T-helper 1 cell treated with Interleukin-12 subunit alpha and Interleukin-12 subunit beta and Interleukin-4 antibody, amounts not matched to agents 30 μg/mL and 1 μg/mL, for 36 hours (primary cell): ENCODE data around the gene MLLT6.

Experiments used
- H3K27ac Mint-ChIP-seq: one replicate; pipeline ENCODE4 v1.8.0; 2021; ENCODE audit warnings: mild to moderate bottlenecking, mixed read lengths
- H3K27me3 Mint-ChIP-seq: one replicate; pipeline ENCODE4 v1.8.0; 2021; ENCODE audit warnings: low read depth, mixed read lengths
- H3K36me3 Mint-ChIP-seq: one replicate; pipeline ENCODE4 v1.8.0; 2021; ENCODE audit warnings: low read depth, mixed read lengths
- H3K4me1 Mint-ChIP-seq: one replicate; pipeline ENCODE4 v1.8.0; 2021; ENCODE audit warnings: low read depth, mixed read lengths
- H3K4me3 Mint-ChIP-seq: one replicate; pipeline ENCODE4 v1.8.0; 2021; ENCODE audit warnings: mild to moderate bottlenecking, moderate library complexity, mixed read lengths
- H3K9me3 Mint-ChIP-seq: one replicate; pipeline ENCODE4 v1.8.0; 2021; ENCODE audit warnings: mixed read lengths

The MLLT6 gene

DNA sequence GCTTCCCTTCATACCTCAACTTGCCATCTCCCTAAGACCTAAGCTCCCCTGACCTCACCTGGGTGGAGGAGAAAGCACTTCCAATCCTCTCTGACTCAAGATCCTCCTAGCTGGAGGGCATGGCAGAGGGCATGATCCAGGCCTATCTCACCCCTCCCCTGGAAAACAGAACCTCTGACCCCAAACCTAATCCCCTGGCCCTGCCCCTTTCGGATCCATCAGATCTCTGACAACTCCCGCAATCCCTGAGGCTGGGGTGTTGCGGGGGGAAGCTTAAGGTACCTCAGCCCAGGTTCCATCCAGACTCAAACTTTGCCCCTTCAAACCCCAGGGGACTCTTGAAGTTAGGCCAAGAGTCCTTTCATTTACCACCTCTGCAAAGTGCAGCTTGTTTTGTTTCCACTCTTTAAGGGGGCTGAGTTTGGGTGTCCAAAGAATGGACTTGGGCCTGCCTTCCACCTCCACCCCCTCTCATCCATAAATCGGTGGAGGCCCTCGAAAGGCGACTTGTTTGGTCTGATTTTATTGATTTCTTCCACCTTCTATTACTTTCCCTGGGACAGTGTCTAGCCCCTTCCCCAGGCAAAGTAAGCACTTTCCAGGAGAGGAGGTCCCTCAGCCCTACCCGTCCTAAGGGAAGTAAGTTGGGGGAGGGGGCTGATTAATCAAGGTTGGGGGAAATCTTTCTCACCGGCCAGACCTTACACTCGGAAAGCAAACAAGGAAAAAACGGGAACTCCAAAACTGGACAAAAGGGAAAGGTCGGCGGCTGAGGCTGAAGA is 32.9 kb upstream of the MLLT6 start:
- H3K27me3 Mint-ChIP-seq, result peaks cover 57% of the 10 kb centered on the region
- no peak overlapping the region for H3K27ac Mint-ChIP-seq
- H3K36me3 Mint-ChIP-seq, result peaks cover 3% of the 10 kb centered on the region
- H3K4me1 Mint-ChIP-seq, result peaks cover 34% of the 10 kb centered on the region
- peak overlapping the region; percentile 50 for H3K4me3 Mint-ChIP-seq
- no peaks in the 10 kb centered on the region for H3K9me3 Mint-ChIP-seq

DNA sequence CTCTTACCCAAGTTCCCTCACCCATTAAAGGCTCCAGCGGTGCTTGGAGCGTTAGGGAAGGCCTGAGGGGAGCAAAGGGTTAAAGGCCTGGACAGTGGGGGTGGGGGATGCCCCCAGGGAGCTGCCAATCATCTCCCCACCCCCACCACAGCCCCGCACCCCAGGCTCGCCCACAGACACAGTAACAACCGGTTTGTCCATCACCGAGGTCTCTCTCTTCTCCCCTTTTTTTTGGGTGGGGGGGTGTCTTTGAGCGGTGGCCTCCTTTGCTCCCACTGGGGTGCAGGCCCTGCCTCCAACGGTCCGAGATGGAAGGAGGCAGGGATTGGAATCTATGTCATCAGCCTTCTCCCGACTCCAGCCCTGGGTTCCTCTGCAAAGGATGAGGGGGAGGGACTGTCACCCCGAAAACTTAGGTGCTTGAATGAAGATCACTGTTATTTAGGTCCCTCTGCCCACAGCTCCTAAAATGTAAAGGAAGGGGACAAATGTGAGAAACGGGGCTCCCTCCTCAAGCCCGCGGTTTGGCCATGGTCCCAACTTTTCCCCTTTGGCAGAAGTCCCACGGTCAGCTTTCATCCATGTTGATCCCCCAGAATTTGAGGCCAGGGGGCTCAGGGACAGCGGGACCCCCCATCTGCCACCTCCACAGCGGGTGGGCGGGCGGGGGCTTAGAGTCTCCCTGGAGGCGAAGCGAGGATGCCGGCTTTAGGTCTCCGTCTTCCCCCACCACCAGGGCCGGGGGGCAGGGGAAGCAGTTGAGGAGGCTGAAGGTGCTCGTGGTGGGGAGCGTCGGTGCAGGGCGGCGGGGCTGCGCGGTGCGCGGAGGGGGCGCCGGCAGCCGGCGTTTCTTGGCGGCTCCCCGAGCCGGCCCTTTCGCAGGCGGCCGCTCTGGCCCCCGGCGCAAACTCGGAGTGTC is 32.0 kb upstream of the MLLT6 start:
- Mint-ChIP-seq H3K27ac (no peak overlapping the region), H3K4me3 (peak overlapping the region; percentile 31), H3K9me3 (no peaks in the 10 kb centered on the region), H3K4me1 (peaks cover 29% of the 10 kb centered on the region), H3K27me3 (peaks cover 49% of the 10 kb centered on the region), H3K36me3 (peaks cover 3% of the 10 kb centered on the region)

DNA sequence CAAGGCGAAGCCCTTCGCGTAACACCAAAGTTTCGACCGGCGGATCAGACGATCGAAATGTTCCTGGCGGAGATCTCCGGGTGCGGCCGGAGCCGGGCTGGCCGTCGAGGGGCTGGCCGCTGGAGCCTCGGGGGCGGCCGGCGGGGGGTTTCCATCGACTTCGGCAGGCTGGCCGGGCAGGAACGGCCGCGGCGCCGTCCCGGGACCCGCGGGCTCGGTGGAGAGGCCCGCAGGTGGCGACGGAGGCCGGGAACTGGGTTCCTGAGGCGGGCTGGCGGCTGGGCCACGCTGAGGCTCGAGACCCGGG is 31.4 kb upstream of the MLLT6 start:
- Mint-ChIP-seq H3K4me1 (peaks cover 29% of the 10 kb centered on the region), H3K9me3 (no peaks in the 10 kb centered on the region), H3K27me3 (peaks cover 43% of the 10 kb centered on the region), H3K4me3 (no peak overlapping the region), H3K36me3 (peaks cover 3% of the 10 kb centered on the region), H3K27ac (no peak overlapping the region)

DNA sequence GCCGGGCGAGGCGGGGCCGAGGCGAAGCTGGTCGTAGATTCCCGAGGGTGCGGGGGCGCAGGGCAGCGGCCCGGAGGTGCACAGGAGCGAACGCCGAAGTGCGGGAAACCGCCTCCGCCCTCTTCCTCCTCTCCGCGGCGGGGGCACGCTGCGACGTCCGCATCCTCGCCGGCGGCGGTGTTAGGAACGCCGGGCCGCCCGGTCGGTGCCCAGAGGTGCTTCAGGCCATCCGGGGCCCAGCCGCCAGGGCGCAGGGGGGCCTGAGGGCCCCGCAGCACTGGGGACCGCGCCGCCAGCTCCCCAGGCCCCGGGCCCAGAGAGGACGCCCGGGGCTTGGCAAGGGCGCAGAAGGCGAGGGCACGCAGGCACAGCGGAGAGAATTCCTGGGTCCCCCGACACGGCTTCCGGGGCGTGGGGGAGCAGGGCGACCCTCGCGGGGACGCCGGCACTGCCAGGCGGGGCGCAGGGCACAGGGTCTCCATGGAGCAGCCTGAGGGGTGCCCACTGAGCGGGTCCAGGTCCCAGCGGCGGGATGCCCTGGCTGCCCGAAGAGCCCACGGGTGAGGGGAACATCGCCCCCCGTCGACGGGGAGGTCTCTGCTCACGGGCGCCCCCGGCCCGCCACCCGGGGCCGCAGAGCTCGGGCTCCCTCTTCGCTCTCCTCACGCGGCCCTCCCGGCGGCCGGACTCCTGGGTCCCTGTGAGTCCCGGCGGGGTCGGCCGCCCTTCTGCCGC is 30.9 kb upstream of the MLLT6 start:
- Mint-ChIP-seq H3K4me3 (peak overlapping the region; percentile 40), H3K4me1 (peaks cover 29% of the 10 kb centered on the region), H3K27me3 (peaks cover 37% of the 10 kb centered on the region), H3K27ac (no peak overlapping the region), H3K36me3 (peaks cover 3% of the 10 kb centered on the region), H3K9me3 (no peaks in the 10 kb centered on the region)

DNA sequence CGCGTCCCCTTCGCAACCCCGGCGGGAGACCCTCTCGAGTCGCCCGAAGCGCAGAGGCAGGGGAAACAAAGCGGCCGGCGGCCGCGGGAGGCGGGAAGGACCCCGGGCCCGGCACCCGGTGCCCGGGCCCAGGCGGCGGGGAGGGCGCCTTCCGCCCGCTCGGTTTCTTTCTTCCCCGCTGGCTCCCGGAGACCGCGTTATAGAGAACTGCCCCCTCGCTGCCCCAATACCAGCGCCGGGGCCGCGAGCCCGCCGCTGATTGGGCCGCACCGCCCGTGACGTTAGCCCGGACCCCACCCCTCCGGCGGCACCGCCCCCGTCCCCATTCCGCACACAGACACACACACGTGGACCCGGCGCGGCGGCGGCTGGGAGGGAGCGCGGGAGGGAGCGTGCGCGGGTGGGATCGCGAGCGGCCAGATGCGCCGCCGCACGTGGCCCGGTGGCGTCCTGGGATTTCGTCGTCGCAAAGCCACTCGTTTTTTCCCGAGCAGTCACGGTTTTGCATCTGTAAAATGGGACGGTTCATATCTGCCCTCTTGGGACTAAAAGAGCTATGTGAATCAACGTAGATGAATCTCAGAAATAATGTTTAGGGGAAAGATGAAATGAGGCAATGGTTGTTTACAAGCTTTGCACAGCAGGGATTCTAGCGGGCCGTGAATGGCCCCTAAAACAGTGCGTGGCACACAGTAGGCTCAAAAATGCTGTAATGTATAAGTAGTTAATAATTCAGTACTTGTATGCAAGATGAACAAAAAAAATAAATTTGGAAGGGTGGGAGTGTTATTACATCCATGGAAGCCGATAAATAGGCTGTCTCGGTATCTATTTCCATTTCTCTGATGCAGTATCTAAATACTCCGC is 30.1 kb upstream of the MLLT6 start, which contains the start of gene EPOP:
TSS of gene EPOP (minus strand) at position 209 of the 867 bp plus-strand sequence. CDS start 462 bp downstream, outside the sequence.
- Mint-ChIP-seq H3K9me3 (no peaks in the 10 kb centered on the region), H3K4me1 (peaks cover 29% of the 10 kb centered on the region), H3K27ac (peak within 1 kb of the TSS; percentile 65)

DNA sequence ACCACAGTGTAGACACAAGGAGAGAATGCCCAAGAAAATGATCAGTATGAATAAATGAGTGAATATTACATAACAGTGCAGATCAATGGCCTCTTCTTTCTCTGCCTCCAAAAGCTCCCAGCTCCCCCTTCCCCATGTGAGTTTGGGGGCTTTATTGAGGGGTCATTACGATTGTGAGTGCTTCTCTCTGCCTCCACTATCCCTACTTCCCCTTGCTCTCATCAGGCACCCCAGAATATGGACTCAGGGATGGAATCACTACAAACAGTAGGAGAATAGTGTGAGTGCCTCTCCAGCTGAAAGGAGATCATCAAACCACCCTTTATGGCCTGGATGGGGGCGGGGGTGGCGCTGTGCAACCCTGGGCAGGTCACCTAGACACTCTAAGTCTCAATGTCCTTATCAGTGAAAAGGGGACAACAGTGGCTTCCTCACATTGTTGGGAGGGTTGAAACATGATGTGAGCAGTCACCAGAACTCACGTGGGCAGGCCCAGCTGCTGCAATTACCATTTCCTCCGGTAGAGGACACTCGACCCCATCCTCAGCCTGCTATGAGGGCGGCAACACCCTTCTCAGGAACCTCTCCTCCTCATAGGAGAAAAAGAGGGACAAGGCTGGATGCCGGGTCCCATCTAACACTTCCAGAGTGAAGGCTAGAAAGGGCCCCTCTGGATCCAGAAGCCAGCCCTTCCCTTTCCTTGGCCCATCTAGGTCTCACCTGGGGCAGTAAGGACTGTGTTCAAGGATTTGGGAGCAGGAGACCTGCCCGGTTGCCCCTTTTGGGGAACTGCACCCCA is 28.2 kb upstream of the MLLT6 start:
- peaks cover 26% of the 10 kb centered on the region for H3K4me1 Mint-ChIP-seq
- H3K9me3 Mint-ChIP-seq, result no peaks in the 10 kb centered on the region
- H3K27me3 Mint-ChIP-seq, result peaks cover 10% of the 10 kb centered on the region
- H3K27ac Mint-ChIP-seq, result peak overlapping the region; percentile 72
- H3K36me3 Mint-ChIP-seq, result no peaks in the 10 kb centered on the region
- H3K4me3 Mint-ChIP-seq, result peak overlapping the region; percentile 52

More for the DNA sequence above, 30.1 kb upstream of the MLLT6 start, which contains the start of gene EPOP:
- Mint-ChIP-seq H3K27me3 (peaks cover 29% of the 10 kb centered on the region), H3K36me3 (peaks cover 3% of the 10 kb centered on the region), H3K4me3 (peak within 1 kb of the TSS; percentile 68)

DNA sequence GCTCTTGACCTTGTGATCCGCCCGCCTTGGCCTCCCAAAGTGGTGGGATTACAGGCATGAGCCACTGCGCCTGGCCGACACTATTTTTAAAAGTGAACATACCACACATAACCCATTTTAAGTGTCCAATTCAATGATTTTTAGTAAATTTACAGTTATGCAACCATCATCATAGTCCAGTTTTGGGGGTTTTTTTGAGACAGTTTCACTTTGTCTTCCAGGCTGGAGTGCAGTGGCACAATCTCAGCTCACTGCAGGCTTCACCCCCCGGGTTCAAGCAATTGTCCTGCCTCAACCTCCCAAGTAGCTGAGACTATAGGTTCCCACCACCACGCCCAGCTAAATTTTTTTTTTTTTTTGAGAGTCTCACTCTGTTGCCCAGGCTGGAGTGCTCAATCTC is 27.3 kb upstream of the MLLT6 start:
- Mint-ChIP-seq H3K36me3 (no peaks in the 10 kb centered on the region), H3K27ac (no peak overlapping the region), H3K9me3 (no peaks in the 10 kb centered on the region), H3K27me3 (peaks cover 3% of the 10 kb centered on the region), H3K4me1 (peaks cover 20% of the 10 kb centered on the region), H3K4me3 (no peak overlapping the region)

DNA sequence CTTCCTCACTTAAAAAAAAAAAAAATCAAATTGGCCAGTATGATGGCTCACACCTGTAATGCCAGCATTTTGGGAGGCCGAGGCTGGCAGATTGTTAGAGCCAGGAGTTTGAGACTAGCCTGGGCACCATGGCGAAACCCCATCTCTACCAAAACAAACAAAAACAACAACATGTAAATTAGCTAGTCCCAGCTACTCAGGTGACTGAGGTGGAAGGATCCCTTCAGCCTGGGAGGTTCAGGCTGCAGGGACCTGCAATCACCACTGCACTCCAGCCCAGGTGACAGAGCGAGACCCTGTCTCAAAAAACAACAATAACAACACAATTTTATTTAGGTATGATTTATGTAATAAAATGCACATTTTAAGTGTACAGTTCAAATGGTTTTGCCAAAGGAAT is 24.0 kb upstream of the MLLT6 start:
- H3K4me3 Mint-ChIP-seq, result no peak overlapping the region
- H3K4me1 Mint-ChIP-seq, result peaks cover 11% of the 10 kb centered on the region
- no peaks in the 10 kb centered on the region for H3K9me3 Mint-ChIP-seq
- no peak overlapping the region for H3K27ac Mint-ChIP-seq
- H3K27me3 Mint-ChIP-seq, result peaks cover 3% of the 10 kb centered on the region
- H3K36me3 Mint-ChIP-seq, result no peaks in the 10 kb centered on the region

DNA sequence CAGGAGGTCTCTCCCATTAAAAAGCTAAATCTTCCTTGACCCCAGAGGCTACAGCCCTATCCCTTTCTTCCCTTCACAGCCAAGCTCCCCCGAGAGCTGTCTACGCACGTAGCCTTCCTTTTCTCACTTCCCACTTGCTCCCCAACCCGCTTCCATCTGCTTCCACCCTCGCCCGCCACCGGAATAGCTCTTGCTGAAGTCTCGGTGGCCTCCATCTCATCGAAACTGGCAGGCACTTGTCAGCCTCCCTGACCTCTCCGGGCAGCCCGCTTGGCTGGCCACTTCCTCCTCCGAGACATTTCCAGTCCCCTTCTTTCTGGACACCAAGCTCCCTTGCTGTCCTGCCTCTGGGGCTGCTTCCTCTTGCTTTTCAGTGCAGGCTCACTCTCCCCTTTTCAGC is 19.6 kb upstream of the MLLT6 start:
- Mint-ChIP-seq H3K9me3 (no peaks in the 10 kb centered on the region), H3K27ac (no peak overlapping the region), H3K36me3 (no peaks in the 10 kb centered on the region)

DNA sequence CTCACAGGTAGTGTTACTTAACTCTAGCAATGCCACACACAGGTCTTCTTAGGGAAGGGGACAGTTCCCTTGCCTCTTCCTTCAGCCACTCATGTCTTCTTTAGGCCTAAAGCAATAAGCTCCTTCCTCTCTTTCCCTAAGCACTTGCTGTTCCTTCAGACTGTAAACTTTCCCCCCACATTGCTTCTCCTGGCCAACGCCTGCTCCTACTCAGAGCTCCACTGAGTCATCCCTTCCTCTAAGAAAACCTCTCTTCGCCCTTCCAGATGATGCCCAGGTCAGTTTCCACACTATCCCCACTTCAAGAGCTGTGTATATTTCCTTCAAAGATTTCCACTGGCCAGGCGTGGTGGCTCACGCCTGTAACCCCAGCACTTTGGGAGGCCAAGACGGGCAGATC is 17.8 kb upstream of the MLLT6 start:
- Mint-ChIP-seq H3K36me3 (no peaks in the 10 kb centered on the region), H3K4me3 (no peak overlapping the region), H3K9me3 (no peaks in the 10 kb centered on the region), H3K27me3 (peaks cover 7% of the 10 kb centered on the region), H3K4me1 (peaks cover 4% of the 10 kb centered on the region), H3K27ac (no peak overlapping the region)

More for the DNA sequence above, 19.6 kb upstream of the MLLT6 start:
- Mint-ChIP-seq H3K27me3 (peaks cover 7% of the 10 kb centered on the region), H3K4me3 (no peak overlapping the region), H3K4me1 (peaks cover 2% of the 10 kb centered on the region)

DNA sequence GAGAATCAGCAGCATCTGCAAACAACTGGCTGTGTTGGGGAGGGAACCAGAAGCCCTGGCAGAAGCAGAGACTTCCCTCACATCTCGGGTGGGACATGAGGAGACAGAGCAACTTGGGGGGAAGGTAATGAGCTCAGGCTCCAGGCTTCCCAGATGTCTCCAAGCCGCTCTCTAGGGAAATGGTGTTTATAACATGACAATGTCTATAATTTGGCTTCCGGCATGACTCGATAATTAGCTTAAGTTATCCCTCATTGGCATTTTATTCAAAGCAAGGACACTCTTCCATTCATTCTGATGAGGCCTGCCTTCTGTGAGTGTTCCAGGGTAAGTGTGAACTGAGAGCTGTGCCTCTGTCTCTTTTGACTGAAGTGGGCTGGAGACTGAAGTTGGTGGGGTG is 14.7 kb upstream of the MLLT6 start:
- H3K9me3 Mint-ChIP-seq, result no peaks in the 10 kb centered on the region
- no peaks in the 10 kb centered on the region for H3K36me3 Mint-ChIP-seq
- peaks cover 7% of the 10 kb centered on the region for H3K27me3 Mint-ChIP-seq
- peaks cover 8% of the 10 kb centered on the region for H3K4me1 Mint-ChIP-seq
- H3K4me3 Mint-ChIP-seq, result no peak overlapping the region
- H3K27ac Mint-ChIP-seq, result no peak overlapping the region

DNA sequence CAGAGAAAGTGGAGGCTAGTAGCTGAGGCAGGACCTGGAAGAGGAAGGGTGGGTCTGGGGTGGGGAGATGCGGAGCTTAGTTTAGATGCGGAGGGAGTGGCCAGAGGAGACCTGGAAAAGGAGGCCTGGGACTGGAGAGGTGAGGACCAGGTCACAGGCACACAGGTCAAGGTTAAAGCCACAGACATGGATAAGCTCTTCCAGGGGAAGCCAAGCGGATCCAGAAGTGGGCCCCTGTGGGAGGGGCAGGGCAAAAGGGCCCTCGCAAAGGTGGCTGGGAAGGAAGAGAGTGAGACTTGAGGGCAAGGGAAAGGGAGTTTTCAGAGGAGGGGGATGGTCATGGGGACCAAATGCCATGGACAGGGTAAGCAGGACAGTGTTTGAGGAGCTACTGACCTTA is 13.9 kb upstream of the MLLT6 start:
- Mint-ChIP-seq H3K27ac (no peak overlapping the region), H3K9me3 (no peaks in the 10 kb centered on the region), H3K4me1 (peaks cover 7% of the 10 kb centered on the region), H3K27me3 (peaks cover 4% of the 10 kb centered on the region), H3K36me3 (no peaks in the 10 kb centered on the region), H3K4me3 (no peak overlapping the region)

DNA sequence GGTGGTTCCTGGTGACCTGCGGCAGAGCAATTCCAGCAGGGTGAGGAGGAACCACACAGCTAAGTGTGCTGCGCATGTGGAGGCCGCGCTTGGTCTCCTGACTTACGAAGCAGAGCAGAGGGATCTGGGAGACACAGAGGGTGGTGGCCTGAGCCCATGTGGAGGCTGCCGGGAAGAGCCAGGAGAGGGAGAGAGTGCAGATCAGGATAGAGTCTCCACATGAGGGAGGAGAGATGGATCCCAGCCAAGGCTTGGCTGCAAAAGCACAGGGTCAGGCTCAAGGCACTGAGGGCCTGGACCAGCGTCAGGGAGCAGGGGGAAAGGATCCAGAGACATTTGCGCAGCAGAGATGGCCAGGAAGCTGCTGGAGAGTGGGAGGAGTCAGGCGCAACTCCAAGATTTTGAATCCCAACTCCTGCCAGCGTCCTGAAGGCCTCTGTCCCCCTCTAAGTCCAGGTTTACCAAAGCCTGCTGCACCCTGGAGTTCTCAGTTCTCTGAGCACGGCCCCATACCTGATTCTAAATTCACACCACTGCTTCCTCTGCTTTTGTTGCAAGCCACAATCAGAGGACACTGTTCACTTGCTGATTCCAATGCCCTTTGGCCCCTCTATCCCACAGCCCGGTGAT is 11.3 kb upstream of the MLLT6 start:
- peaks cover 24% of the 10 kb centered on the region for H3K4me1 Mint-ChIP-seq
- H3K27me3 Mint-ChIP-seq, result no peaks in the 10 kb centered on the region
- no peaks in the 10 kb centered on the region for H3K36me3 Mint-ChIP-seq
- no peak overlapping the region for H3K4me3 Mint-ChIP-seq
- H3K9me3 Mint-ChIP-seq, result no peaks in the 10 kb centered on the region
- H3K27ac Mint-ChIP-seq, result no peak overlapping the region
